CD8-positive, alpha-beta memory T cell (primary cell): ENCODE results near the gene CIDEB. TPM values are rescaled to one million over a fixed set of nuclear protein-coding genes. Genes with fewer than 3 reads are reported as not detected.

Experiments
- CTCF ChIA-PET: fragments of 350-600 bp; sonication (Branson Sonifier 250); formaldehyde crosslinking; loops from one replicate; lab custom pipeline; 2021; ENCODE audit warnings: antibody characterized with exemption; lab: Charles Lee
- POLR2A ChIA-PET: fragments of 350-600 bp; sonication (Branson Sonifier 250); formaldehyde crosslinking; loops from one replicate; lab custom pipeline; 2021; ENCODE audit warnings: antibody characterized with exemption; lab: Charles Lee
- DNase-seq, 5 donors: peaks; one replicate each; pipeline versions ENCODE4 v3.0.0 to v3.0.0-alpha.2; 2020 to 2022; ENCODE audit warnings: mixed read lengths in 1 of 5
- H3K27ac ChIP-seq: one replicate; pipeline ENCODE4 v1.7.0; 2013; ENCODE audit warnings: low read depth, mild to moderate bottlenecking, low read length, moderate library complexity
- H3K27me3 ChIP-seq: 2 replicates; pipeline ENCODE4 v1.7.0; 2013; ENCODE audit warnings: low read length, mild to moderate bottlenecking; ENCODE audit not compliant: insufficient read depth, poor library complexity, severe bottlenecking
- H3K36me3 ChIP-seq: 2 replicates; pipeline ENCODE4 v1.7.0; 2013; ENCODE audit warnings: mild to moderate bottlenecking, low read length, moderate library complexity; ENCODE audit not compliant: insufficient read depth
- H3K4me1 ChIP-seq: 2 replicates; pipeline ENCODE4 v1.7.0; 2013; ENCODE audit warnings: mild to moderate bottlenecking, low read length, moderate library complexity; ENCODE audit not compliant: insufficient read depth
- H3K4me3 ChIP-seq: 2 replicates; pipeline ENCODE4 v1.7.0; 2013; ENCODE audit warnings: mild to moderate bottlenecking, low read length
- H3K9me3 ChIP-seq: 2 replicates; pipeline ENCODE4 v1.7.0; 2013; ENCODE audit warnings: mild to moderate bottlenecking, low read length
- H3K27ac Mint-ChIP-seq, 8 donors: one replicate each; pipeline ENCODE4 v1.8.0; 2020 to 2021; ENCODE audit warnings: mixed read lengths in 8 of 8, mild to moderate bottlenecking in 6 of 8, inconsistent platforms in 3 of 8, moderate library complexity in 3 of 8
- H3K27me3 Mint-ChIP-seq, 2 donors: one replicate each; pipeline ENCODE4 v1.8.0; 2020 to 2021; ENCODE audit warnings: mixed read lengths in 2 of 2, mild to moderate bottlenecking in 1 of 2, moderate library complexity in 1 of 2
- H3K36me3 Mint-ChIP-seq, 3 donors: one replicate each; pipeline ENCODE4 v1.8.0; 2020 to 2021; ENCODE audit warnings: mixed read lengths in 3 of 3, inconsistent platforms in 1 of 3, mild to moderate bottlenecking in 1 of 3
- H3K4me1 Mint-ChIP-seq, 3 donors: one replicate each; pipeline ENCODE4 v1.8.0; 2020 to 2021; ENCODE audit warnings: mixed read lengths in 3 of 3, inconsistent platforms in 1 of 3, mild to moderate bottlenecking in 1 of 3
- H3K4me3 Mint-ChIP-seq, 7 donors: one replicate each; pipeline ENCODE4 v1.8.0; 2020 to 2021; ENCODE audit warnings: mixed read lengths in 7 of 7, mild to moderate bottlenecking in 6 of 7, moderate library complexity in 4 of 7, inconsistent platforms in 2 of 7
- H3K9me3 Mint-ChIP-seq, 5 donors: one replicate each; pipeline ENCODE4 v1.8.0; 2020 to 2022; ENCODE audit warnings: mixed read lengths in 5 of 5, mild to moderate bottlenecking in 3 of 5, moderate library complexity in 2 of 5, inconsistent platforms in 1 of 5
- polyA plus RNA-seq: library from polyadenylated mRNA; unstranded; fragments of 300-500 nt; fragmentation: Illumina TruSeq; gene quantifications from one replicate; pipeline ENCODE4 v1.2.3, GENCODE V29; 2021
- total RNA-seq, 2 experiments: library from RNA; stranded (reverse); gene quantifications; one replicate each; pipeline ENCODE4 v1.2.3, GENCODE V29; 2021

Gene CIDEB
- total and polyA plus RNA-seq, 3 experiments from 2014 or later = 12.4 to 27.5 (median 12.7) TPM

- Histone ChIP-seq H3K27me3 (no peaks in the 10 kb centered on the region), H3K9me3 (no peaks in the 10 kb centered on the region), H3K4me1 (no peaks in the 10 kb centered on the region), H3K36me3 (peaks cover 7% of the 10 kb centered on the region), H3K27ac (no peak overlapping the region), H3K4me3 (no peak overlapping the region)
- ChIA-PET CTCF (no interaction called here), POLR2A (no interaction called here)
- Mint-ChIP-seq H3K4me1 (no peaks in the 10 kb centered on the region), H3K27ac (no peak overlapping the region), H3K27me3 (no peaks in the 10 kb centered on the region), H3K36me3 (peaks cover 0 to 52% (median 6%) of the 10 kb centered on the region in 3 donors), H3K4me3 (no peak overlapping the region), H3K9me3 (no peaks in the 10 kb centered on the region)
- DNase-seq = no peak
Measured at GRCh38 chr14:24258119-24258518, 49.7 kb downstream of the CIDEB start.

- Histone ChIP-seq H3K4me3 (no peak overlapping the region), H3K36me3 (peaks cover 7% of the 10 kb centered on the region), H3K9me3 (no peaks in the 10 kb centered on the region), H3K27me3 (no peaks in the 10 kb centered on the region), H3K4me1 (no peaks in the 10 kb centered on the region), H3K27ac (no peak overlapping the region)
- no peak overlapping the region for H3K4me3 Mint-ChIP-seq
- ChIA-PET CTCF (interaction anchor here (0.9 kb wide), 1 partner anchor 175 kb away, joined by 3 read pairs; no protein-coding TSS in a partner anchor), POLR2A (interaction anchor here (1.2 kb wide), 1 partner anchor 14 kb away, joined by 3 read pairs; no protein-coding TSS in a partner anchor)
- no peaks in the 10 kb centered on the region for H3K9me3 Mint-ChIP-seq
- no peaks in the 10 kb centered on the region for H3K4me1 Mint-ChIP-seq
- no peak for DNase-seq
- H3K27ac Mint-ChIP-seq = no peak overlapping the region
- H3K27me3 Mint-ChIP-seq = no peaks in the 10 kb centered on the region
- peaks cover 0 to 50% (median 3%) of the 10 kb centered on the region in 3 donors for H3K36me3 Mint-ChIP-seq
Measured at GRCh38 chr14:24256960-24257359, 50.8 kb downstream of the CIDEB start.

DNA sequence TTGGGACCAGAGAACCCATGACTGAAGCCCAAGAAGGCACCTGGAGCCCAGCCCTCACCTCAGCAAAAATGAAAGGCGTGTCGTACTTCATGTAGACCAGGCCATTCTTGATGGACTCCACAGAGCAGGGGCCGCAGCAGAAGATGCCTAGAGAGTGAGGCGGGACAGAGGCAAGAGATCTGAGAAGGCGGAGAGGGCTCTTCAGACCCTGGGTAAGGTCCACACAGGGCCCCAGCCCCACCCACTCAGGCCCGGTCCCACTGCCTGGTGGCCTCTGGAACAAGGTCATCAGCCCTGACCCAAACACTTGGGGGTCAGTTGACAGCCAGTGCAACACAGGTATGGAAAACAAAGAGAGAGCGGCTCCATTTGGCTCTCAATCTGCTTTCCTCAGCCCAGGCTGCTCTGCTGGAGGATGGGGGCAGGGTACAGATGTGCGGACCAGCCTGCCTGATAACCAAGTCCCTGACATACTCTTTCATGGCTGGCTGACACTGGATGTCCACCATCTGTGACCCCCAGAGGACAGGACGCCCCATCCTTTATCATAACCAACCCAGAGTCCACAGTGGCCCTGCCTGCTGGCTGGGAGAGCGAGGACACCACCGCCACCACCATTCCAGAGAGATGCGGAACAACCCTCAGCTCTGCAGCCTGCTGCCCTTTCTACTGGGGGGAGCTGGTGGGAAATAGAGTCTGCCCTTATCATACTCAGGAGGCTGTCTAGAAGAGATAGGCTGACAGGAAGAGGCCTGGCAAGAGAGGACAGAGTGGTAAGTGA is 51.7 kb downstream of the CIDEB start:
- no peak for DNase-seq
- H3K4me3 Mint-ChIP-seq = no peak overlapping the region
- peaks cover 7% of the 10 kb centered on the region for H3K36me3 ChIP-seq
- H3K27ac ChIP-seq = no peak overlapping the region
- H3K4me3 ChIP-seq = no peak overlapping the region
- peak overlapping the region in 1 of 8 donors; percentile 14 for H3K27ac Mint-ChIP-seq
- peaks cover 0 to 54% (median 5%) of the 10 kb centered on the region in 3 donors for H3K36me3 Mint-ChIP-seq
- H3K27me3 ChIP-seq = no peaks in the 10 kb centered on the region
- no peaks in the 10 kb centered on the region for H3K9me3 Mint-ChIP-seq
- H3K27me3 Mint-ChIP-seq = no peaks in the 10 kb centered on the region
- no peaks in the 10 kb centered on the region for H3K9me3 ChIP-seq
- no peaks in the 10 kb centered on the region for H3K4me1 Mint-ChIP-seq
- CTCF ChIA-PET = no interaction called here
- POLR2A ChIA-PET = interaction anchor here (1.2 kb wide), 1 partner anchor 15 kb away, joined by 3 read pairs; no protein-coding TSS in a partner anchor
- H3K4me1 ChIP-seq = no peaks in the 10 kb centered on the region

GRCh38 chr14:24255438-24255837 is 52.3 kb downstream of the CIDEB start:
- POLR2A ChIA-PET = no interaction called here
- Mint-ChIP-seq H3K27me3 (no peaks in the 10 kb centered on the region), H3K36me3 (peaks cover 0 to 48% (median 3%) of the 10 kb centered on the region in 3 donors), H3K9me3 (no peaks in the 10 kb centered on the region), H3K4me3 (no peak overlapping the region), H3K4me1 (no peaks in the 10 kb centered on the region), H3K27ac (no peak overlapping the region)
- Histone ChIP-seq H3K27me3 (no peaks in the 10 kb centered on the region), H3K4me3 (no peak overlapping the region), H3K4me1 (no peaks in the 10 kb centered on the region), H3K27ac (no peak overlapping the region), H3K36me3 (peaks cover 7% of the 10 kb centered on the region), H3K9me3 (no peaks in the 10 kb centered on the region)
- DNase-seq = no peak
- CTCF ChIA-PET = no interaction called here

Other genes starting within 250 kb of the CIDEB start
Only the 30 nearest of the 33 such genes appear.
- 10 to 100 TPM; 69.0 to 72.4 TPM for gene DCAF11, start 193.2 kb downstream of the CIDEB start, total RNA-seq
- 83.9 TPM for gene DCAF11, start 193.2 kb downstream of the CIDEB start, polyA plus RNA-seq
- 1 to 10 TPM; 1.5 to 1.6 TPM for gene NRL, start 193.0 kb downstream of the CIDEB start, total RNA-seq
- gene NRL, start 193.0 kb downstream of the CIDEB start, polyA plus RNA-seq = 1.5 TPM
- gene FITM1, start 177.3 kb downstream of the CIDEB start, total RNA-seq = 1 to 10 TPM in 1 of 2 experiments, under 1 TPM in 1; 0.58 to 1.1 TPM
- not detected for gene FITM1, start 177.3 kb downstream of the CIDEB start, polyA plus RNA-seq
- 100 to 1,000 TPM; 343 to 347 TPM for gene PSME1, start 171.8 kb downstream of the CIDEB start, total RNA-seq
- gene PSME1, start 171.8 kb downstream of the CIDEB start, polyA plus RNA-seq = 1,041 TPM
- 10 to 100 TPM; 28.1 to 30.2 TPM for gene EMC9, start 166.4 kb downstream of the CIDEB start, total RNA-seq
- 15.0 TPM for gene EMC9, start 166.4 kb downstream of the CIDEB start, polyA plus RNA-seq
- 100 to 1,000 TPM; 368 to 376 TPM for gene PSME2, start 161.4 kb downstream of the CIDEB start, total RNA-seq
- gene PSME2, start 161.4 kb downstream of the CIDEB start, polyA plus RNA-seq = 534 TPM
- 10 to 100 TPM; 85.9 TPM for gene RNF31, start 160.5 kb downstream of the CIDEB start, total RNA-seq
- 71.5 TPM for gene RNF31, start 160.5 kb downstream of the CIDEB start, polyA plus RNA-seq
- gene IRF9, start 146.7 kb downstream of the CIDEB start, total RNA-seq = 10 to 100 TPM; 62.0 to 68.6 TPM
- 91.7 TPM for gene IRF9, start 146.7 kb downstream of the CIDEB start, polyA plus RNA-seq
- 10 to 100 TPM; 24.5 to 26.7 TPM for gene REC8, start 135.9 kb downstream of the CIDEB start, total RNA-seq
- gene REC8, start 135.9 kb downstream of the CIDEB start, polyA plus RNA-seq = 10.0 TPM
- 100 to 1,000 TPM; 164 to 172 TPM for gene IPO4, start 119.2 kb downstream of the CIDEB start, total RNA-seq
- 20.9 TPM for gene IPO4, start 119.2 kb downstream of the CIDEB start, polyA plus RNA-seq
- gene TM9SF1, start 112.5 kb downstream of the CIDEB start, total RNA-seq = 10 to 100 TPM; 31.3 to 34.0 TPM
- 30.0 TPM for gene TM9SF1, start 112.5 kb downstream of the CIDEB start, polyA plus RNA-seq
- under 1 TPM; 0.26 to 0.44 TPM for gene TSSK4, start 102.3 kb downstream of the CIDEB start, total RNA-seq
- gene TSSK4, start 102.3 kb downstream of the CIDEB start, polyA plus RNA-seq = 1.2 TPM
- 10 to 100 TPM; 86.4 to 87.6 TPM for gene CHMP4A, start 94.5 kb downstream of the CIDEB start, total RNA-seq
- gene CHMP4A, start 94.5 kb downstream of the CIDEB start, polyA plus RNA-seq = 159 TPM
- gene MDP1, start 91.9 kb downstream of the CIDEB start, total RNA-seq = 10 to 100 TPM; 15.5 to 16.2 TPM
- gene MDP1, start 91.9 kb downstream of the CIDEB start, polyA plus RNA-seq = 25.8 TPM
- 100 to 1,000 TPM; 232 to 240 TPM for gene NEDD8, start 75.6 kb downstream of the CIDEB start, total RNA-seq
- 364 TPM for gene NEDD8, start 75.6 kb downstream of the CIDEB start, polyA plus RNA-seq
- 10 to 100 TPM; 43.6 to 48.6 TPM for gene GMPR2, start 75.0 kb downstream of the CIDEB start, total RNA-seq
- 96.8 TPM for gene GMPR2, start 75.0 kb downstream of the CIDEB start, polyA plus RNA-seq
- 100 to 1,000 TPM; 101 to 106 TPM for gene TINF2, start 65.4 kb downstream of the CIDEB start, total RNA-seq
- 161 TPM for gene TINF2, start 65.4 kb downstream of the CIDEB start, polyA plus RNA-seq
- 1 to 10 TPM; 3.2 to 3.7 TPM for gene TGM1, start 44.8 kb downstream of the CIDEB start, total RNA-seq
- gene TGM1, start 44.8 kb downstream of the CIDEB start, polyA plus RNA-seq = not detected
- 10 to 100 TPM; 41.0 to 41.8 TPM for gene RABGGTA, start 36.4 kb downstream of the CIDEB start, total RNA-seq
- gene RABGGTA, start 36.4 kb downstream of the CIDEB start, polyA plus RNA-seq = 37.7 TPM
- 1 to 10 TPM; 9.3 to 9.8 TPM for gene DHRS1, start 8.2 kb downstream of the CIDEB start, total RNA-seq
- gene DHRS1, start 8.2 kb downstream of the CIDEB start, polyA plus RNA-seq = 34.8 TPM
- gene NOP9, start 8.1 kb downstream of the CIDEB start, total RNA-seq = 10 to 100 TPM; 44.1 to 47.1 TPM
- 2.1 TPM for gene NOP9, start 8.1 kb downstream of the CIDEB start, polyA plus RNA-seq
- gene LTB4R2, start 2.2 kb upstream of the CIDEB start, total RNA-seq = 1 to 10 TPM; 8.3 to 8.7 TPM
- gene LTB4R2, start 2.2 kb upstream of the CIDEB start, polyA plus RNA-seq = 2.6 TPM
- gene LTB4R, start 3.5 kb upstream of the CIDEB start, total RNA-seq = 10 to 100 TPM in 1 of 2 experiments, 1 to 10 TPM in 1; 9.8 to 12.3 TPM
- gene LTB4R, start 3.5 kb upstream of the CIDEB start, polyA plus RNA-seq = 10.3 TPM
- 1 to 10 TPM in 1 of 2 experiments, under 1 TPM in 1; 0.84 to 1.5 TPM for gene ADCY4, start 27.1 kb upstream of the CIDEB start, total RNA-seq
- gene ADCY4, start 27.1 kb upstream of the CIDEB start, polyA plus RNA-seq = 0.64 TPM
- 10 to 100 TPM; 11.6 to 12.5 TPM for gene RIPK3, start 32.0 kb upstream of the CIDEB start, total RNA-seq
- 15.4 TPM for gene RIPK3, start 32.0 kb upstream of the CIDEB start, polyA plus RNA-seq
- gene NFATC4, start 60.2 kb upstream of the CIDEB start, total RNA-seq = 1 to 10 TPM in 1 of 2 experiments, under 1 TPM in 1; 0.81 to 1.5 TPM
- not detected for gene NFATC4, start 60.2 kb upstream of the CIDEB start, polyA plus RNA-seq
- under 1 TPM; 0.02 to 0.04 TPM for gene NYNRIN, start 91.0 kb upstream of the CIDEB start, total RNA-seq
- not detected for gene NYNRIN, start 91.0 kb upstream of the CIDEB start, polyA plus RNA-seq
- 1 to 10 TPM; 7.4 to 7.7 TPM for gene CBLN3, start 121.7 kb upstream of the CIDEB start, total RNA-seq
- gene CBLN3, start 121.7 kb upstream of the CIDEB start, polyA plus RNA-seq = not detected
- 10 to 100 TPM; 68.8 to 72.3 TPM for gene KHNYN, start 122.0 kb upstream of the CIDEB start, total RNA-seq
- gene KHNYN, start 122.0 kb upstream of the CIDEB start, polyA plus RNA-seq = 21.1 TPM
- gene SDR39U1, start 134.8 kb upstream of the CIDEB start, total RNA-seq = 10 to 100 TPM; 58.1 to 59.6 TPM
- gene SDR39U1, start 134.8 kb upstream of the CIDEB start, polyA plus RNA-seq = 67.7 TPM